HG03097 (cell line): ENCODE data around the gene TMEM255B.
"Not testable (repeated sequence)": the region's sequence is repeated elsewhere in the genome, so short reads cannot be mapped to it uniquely, and the experiment has no call there.

Experiments used
- ATAC-seq: cut with Tn5 transposase; IDR thresholded peaks from one replicate; pipeline ENCODE4 v1.9.1; 2021; ENCODE audit not compliant: unreplicated experiment, low FRiP score

TMEM255B gene

DNA sequence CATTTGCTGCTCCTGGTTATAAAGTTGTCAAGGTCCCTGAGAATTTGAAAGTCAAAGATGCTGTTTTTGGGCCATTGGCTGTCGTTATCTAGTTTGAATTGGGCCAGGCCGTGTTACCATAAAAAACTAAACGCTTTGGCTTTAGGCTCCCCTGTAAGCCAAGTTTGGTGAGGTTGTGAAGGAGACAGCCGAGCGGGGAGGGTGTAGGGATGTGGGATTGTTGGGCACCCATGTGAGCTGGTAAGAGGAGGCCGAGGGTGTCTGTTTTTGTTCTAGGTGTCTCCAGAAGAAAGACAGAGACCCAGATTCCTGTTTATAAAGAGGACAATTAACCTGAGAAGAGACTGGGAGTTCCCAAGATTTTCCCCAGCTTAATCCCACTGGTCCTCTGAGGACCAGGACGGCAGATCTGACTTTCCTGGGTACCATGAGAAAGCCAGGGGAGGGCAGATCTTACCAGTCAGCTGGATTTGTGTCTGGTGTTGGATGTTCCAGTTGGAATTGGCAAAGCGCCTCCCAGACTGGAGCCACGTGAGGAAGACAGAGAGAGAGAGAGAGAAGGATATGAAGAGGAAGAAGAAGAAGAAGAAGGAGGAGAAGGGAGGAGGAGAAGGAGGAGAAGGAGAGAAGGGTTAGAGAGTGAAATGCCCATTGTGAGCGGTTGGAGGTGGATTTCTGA lies 25.1 kb downstream of the TMEM255B start:
- no peak for ATAC-seq

DNA sequence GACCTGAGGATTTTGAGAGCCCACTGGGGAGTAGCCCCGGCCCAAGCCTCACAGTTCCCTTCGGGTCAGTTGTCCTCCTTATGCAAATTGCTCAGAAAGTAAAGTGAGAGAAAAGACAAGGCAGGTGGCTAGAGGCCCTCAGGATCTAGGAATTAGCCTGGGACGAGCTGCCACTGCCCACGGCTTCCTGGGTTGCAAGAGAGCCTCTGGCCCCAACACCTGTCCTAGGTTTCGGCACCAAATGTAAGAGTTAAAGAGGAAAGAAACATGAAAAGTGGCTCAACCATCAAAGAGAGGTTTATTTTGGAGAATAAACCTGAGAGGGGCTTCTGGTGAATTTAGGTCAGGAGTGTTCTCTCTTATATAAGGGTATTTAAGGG lies 25.6 kb downstream of the TMEM255B start:
- no peak for ATAC-seq

DNA sequence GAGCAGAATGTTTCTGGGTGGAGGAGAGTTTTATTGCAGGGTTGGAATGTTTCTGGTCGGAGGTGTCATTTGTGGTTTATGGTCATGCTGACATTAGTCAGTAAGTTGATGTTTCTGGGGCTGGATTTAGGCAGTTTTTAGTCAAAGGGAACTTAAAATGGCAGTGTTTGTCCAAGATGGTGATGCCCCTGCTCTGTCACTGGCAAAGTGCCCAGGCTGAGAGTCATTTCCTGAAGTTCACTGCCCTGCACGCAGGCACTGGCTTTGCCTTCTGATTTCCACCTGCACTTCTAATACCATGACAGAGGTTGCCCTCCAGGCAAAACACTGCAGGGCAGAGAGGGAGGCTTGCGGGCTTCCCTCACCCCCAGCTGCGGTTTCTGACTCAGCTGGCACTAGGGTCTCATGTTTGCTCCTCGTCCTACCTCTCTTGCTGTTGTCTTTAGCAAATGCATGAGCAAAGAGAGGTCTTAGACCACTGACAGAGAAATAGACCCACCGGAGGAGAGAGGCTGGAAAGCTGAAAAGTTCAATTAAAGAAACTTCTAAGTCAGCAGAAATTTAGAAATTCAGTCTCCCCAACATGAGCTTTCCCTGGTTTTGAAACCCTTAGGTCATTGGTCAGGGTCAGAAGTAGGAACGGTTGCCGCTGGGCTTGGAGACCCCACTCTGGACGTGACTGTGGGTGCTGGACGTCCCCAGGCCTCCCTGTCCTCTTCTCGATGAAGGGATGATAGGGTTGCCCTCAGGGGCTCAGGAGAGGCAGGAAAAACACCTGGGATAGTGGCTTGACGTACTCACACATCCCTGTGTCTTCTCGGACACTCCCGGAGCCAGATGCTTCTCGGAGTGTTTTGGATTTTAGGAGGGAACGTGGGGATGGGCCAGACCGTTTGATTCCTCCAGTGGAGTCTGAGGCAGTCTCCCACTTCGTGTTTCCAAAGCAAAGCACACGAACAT lies 26.3 kb downstream of the TMEM255B start:
- no peak for ATAC-seq

DNA sequence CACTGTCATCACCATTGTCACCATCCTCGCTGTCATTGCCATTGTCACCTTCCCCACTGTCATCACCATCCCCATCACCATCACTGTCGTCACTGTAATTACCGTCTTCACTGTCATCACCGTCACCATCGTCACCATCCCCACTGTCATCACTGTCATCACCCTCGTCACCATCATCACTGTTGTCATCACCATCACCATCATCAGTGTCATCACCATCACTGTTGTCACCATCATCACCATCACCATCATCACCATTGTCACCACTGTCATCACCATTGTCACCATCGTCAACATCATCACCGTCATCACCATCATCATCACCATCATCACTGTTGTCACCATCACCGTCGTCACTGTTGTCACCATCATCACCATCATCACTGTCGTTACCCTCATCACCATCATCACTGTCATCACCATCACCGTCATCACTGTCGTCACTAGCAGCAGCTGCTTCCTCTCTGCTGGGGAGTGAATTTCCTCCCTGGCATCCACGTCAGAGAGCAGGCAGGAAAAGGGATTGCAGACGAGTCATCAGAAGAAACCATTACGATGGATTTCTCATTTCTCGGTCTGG lies 27.3 kb downstream of the TMEM255B start:
- no peak for ATAC-seq

DNA sequence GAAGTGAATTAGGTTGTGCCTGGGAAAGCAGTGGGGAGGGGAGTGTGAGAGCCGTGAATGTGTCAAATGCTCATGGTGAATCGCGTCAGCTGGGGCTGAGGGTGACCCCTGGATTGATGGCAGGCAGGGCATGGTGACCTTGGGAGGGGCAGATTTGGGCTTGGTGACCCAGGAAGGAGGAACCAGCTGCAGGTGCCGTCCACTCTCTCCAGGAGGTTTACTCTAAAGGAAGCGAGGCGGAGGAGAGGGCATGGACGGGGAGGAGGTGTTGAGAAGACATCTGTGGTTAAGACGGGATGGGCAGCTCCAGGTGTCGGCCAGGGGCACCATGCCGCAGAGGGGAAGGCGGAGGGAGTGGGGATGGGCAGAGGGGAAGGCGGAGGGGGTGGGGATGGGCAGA lies 28.7 kb downstream of the TMEM255B start:
- ATAC-seq = no peak

DNA sequence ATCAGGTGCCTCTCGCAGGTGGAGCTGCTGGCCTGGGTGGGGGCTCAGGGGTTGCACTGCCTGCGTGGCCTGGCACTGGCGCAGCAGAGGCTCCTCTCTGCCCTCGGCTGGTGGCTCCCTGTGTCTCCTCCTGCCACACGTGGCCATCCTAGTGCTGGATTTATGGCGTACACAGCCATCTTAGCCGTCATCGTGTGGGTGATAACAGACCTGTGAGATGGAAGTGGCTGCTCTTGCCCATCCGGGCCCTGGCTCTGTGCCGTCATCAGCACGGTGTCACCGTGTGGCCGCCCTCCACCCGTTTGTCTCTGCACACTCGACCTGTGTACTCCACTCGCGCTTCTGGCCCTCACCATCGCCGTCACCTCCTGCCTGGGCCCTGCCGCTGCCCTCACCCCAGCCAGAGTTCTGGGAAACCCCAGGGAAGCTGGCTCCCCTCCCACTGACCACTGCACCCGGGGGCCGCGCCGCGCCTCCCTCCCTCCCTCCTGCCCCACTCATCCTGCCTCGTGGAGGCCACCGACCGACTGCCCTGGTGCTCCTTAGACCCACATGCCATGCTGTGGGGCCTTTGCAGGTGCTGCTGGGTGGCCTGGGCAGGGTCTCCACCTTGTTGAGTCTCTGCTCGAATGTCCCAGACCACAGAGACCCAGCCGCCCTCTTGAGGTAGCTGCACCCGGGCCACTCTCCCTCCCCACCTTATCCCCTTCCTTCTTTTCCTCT lies 29.5 kb downstream of the TMEM255B start:
- no peak for ATAC-seq

DNA sequence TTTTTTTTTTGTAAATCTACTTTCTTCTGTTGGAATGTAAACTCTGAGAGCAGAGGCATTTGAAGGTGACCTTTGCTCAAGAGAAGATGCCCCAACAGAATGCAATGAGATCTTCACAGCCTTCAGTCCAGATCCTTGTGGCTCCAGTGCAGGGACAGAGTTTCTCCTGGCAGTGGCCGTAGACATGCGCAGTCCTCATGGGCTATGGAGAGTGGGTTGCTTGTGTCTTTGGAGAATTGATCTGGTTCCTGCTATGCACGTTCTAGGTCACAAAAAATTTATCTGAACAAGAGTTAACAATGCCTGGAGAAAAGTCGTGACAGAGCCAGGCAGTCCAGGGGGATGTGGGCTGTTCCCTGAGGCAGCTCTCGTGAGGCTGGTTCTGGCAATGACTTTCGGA lies 30.1 kb downstream of the TMEM255B start:
- no peak for ATAC-seq

DNA sequence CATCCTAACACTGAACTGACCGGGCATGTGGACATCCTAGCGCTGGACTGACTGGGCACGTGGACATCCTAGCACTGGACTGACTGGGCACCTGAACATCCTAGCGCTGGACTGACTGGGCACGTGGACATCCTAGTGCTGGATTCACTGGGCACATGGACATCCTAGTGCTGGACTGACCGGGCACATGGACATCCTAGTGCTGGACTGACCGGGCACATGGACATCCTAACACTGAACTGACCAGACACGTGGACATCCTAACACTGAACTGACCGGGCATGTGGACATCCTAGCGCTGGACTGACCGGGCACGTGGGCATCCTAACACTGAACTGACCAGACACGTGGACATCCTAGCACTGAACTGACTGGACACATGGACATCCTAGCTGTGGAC lies 30.9 kb downstream of the TMEM255B start:
- not testable (repeated sequence) for ATAC-seq

DNA sequence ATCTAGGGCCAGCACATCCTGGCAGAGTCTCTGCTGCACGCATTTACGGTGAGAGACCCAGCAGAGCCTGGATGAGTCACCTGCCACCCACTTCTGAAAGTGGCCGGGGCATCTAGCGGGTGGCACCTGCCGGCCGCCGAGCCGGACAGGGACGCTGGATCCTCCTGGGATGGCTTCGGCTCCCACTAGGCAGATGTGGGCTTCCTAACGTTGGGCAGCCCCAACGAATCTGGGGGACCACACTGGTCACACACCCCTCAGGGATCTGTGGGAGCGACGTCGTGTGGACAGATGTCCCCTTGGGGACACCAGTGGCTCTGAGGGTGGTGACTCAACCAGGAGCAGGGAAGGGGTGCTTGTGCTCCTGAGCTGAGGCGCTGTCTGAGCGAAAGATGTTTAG lies 32.2 kb downstream of the TMEM255B start:
- no peak for ATAC-seq

DNA sequence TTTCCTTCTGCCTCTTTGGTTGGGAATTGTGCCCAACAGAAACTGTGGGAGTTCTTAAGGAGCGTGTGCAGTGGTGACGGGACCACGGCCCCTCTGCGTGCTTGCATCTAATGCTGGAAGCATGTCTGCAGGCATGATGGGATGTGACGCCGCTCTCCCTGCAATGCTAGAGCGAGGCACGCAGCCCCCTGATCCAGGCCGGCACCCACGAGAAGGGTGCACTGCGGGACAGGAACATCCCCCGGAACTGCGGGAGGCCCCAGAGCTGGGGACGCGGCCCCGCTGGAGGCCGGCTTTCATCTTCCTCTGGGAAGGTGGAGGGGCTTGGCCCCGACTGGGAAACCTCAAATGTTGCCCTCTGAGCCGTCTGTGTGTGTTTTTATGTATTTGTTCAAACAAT lies 32.7 kb downstream of the TMEM255B start:
- no peak for ATAC-seq

DNA sequence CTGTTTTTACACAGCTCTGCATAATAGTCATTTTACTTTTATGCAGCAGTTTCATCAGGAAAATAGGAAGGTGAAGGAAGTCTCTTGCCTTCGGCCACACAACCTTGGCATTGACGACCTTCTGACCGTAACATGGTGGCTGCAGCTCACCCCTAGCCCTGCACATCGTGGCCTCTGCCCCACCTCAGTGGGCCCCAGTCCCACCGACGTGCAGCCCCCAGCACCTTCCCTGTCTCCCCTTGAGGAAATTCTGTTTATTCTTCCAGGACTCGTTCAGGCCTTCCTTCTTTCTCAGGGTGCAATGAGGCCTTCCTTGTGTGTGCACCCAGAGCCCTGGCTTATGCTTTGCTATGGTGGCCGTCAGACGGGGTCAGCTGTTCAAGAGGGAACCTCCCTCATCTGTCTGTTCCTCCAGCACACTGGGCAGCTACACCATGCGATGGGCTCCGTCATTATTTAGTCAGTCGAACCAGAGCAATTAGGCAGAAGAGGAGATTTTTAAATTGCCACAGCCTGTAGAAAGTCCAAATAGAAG lies 33.3 kb downstream of the TMEM255B start:
- ATAC-seq = no peak

DNA sequence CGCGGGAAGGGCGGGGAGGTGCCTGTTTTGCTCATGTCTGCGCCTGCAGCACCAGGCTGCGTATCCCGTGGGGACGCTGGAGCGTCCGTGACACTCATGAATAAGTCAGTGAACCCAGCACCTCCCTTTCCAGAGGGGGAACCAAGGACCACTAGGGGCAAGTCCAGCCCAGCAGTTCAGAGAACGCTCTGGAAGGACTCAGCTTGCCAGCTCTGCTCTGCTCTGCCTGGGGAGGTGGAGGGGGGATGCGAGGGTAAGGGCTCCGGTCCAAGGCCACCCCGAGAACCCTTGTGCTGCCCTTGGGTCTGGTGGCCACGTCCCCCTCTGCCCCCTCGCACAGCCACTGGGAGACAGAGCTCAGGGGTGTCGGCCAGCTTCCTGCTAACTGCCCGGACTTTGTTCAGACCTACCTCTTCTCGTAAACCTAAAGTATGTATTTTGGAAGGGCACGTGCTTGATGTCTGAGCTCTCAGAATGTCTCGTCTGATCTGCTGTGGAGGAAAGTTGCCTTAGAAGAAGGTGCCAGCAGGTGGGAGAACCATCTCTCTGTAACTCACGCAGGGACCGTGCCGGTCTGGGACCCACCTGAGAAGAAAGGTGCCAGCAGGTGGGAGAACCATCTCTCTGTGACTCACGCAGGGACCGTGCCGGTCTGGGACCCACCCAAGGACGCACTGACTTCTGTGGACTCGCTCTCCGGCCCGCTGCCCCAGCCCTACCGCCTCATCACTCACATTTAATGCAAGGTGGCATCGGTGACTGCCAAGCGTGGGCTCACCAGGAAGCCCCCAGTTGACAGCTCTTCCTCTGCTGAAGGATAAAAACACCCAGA lies 34.1 kb downstream of the TMEM255B start:
- no peak for ATAC-seq

DNA sequence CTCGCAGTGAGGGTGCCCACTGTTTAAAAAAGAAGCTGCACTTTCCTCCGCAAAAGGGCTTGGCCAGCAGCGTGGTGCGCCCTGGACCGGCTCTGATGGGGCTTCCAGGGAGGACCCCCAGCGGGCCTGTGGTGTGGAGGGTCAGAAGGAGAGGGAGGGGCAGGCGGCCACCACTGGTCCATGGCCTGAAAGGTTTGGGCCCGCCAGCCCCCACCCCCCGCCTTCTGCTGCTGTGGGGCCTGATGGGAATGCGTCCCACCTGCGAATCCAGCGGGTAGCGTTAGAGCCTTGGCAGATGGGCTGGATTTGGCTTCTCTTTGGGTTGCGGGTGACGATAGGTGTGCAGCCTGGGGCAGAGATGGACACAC lies 34.7 kb downstream of the TMEM255B start:
- ATAC-seq = no peak

DNA sequence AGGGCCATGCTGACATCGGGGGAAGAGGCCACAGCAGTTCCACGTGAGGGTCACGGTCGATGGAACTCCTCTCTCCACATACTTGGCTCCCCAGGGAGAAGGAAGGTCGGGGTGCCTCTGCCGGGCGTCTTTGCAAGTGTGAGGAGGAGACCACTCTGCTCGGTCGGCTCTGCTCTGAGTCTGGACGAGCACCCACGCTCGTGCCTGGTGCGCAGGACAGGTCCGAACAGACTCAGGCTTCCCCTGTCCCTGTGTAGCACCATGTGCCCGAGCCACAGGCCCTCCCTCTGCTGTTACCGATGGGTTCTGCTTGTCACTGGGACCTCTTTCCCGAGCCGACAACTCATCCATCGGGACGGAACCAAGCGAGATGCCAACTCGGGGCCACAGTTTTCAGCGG lies 35.1 kb downstream of the TMEM255B start:
- no peak for ATAC-seq

DNA sequence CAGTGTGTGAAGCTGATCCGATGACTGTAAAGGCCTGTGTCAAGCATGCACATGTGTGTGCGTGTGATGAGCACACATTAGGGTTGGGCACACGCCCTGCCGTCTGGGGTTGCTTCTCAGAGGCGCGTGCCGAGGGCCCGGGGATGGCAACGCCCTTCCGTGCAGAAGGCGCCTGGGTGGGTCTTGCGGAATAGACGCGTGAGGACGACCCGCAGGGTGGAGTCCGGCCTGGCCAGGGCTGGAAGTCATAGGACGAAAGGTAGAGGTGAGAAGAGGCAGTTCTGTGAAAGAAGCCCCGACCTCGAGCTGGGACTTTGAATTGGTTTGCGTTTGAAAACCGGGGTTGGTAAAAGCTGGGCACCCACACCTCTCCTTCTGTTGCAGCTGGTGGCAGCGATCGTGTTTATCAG lies 35.7 kb downstream of the TMEM255B start:
- no peak for ATAC-seq

DNA sequence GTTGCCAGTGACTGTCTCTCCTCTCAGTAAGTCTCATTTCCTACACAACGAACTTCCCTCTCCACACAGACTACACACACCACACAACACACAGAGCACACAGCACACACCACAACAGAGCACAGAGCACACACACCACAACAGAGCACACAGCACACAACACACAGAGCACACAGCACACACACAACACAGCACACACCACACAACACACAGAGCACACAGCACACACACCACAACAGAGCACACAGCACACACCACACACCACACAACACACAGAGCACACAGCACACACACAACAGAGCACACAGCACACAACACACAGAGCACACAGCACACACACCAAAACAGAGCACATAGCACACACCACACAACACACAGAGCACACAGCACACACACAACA lies 36.3 kb downstream of the TMEM255B start:
- ATAC-seq = not testable (repeated sequence)

DNA sequence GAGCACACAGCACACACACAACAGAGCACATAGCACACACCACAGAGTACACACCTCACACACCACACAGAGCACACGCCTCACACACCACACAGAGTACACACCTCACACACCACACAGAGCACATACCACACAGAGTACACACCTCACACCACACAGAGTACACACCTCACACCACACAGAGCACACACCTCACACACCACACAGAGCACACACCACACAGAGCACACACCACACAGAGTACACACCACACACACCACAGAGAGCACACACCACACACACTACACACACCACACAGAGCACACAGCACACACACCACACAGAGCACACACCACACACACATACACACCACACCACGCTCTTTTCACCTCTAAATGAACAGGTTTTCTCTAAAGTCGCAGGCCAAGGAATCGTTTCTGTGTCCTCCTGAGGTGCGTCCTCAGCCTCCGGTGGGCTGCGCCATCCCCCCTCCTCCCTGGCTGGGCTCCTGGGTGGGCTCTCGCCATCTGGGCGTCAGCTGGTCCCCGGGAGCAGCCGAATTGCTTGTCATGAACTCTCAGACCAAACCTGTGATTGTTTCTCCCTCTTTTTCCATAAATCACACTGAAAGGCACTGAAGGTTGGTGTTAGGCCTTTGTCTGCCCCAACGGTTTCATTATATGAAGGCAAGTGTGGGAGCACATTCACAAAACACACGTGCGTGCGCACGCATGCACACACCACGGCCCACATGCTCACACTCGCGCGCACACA lies 37.4 kb downstream of the TMEM255B start:
- ATAC-seq = no peak

DNA sequence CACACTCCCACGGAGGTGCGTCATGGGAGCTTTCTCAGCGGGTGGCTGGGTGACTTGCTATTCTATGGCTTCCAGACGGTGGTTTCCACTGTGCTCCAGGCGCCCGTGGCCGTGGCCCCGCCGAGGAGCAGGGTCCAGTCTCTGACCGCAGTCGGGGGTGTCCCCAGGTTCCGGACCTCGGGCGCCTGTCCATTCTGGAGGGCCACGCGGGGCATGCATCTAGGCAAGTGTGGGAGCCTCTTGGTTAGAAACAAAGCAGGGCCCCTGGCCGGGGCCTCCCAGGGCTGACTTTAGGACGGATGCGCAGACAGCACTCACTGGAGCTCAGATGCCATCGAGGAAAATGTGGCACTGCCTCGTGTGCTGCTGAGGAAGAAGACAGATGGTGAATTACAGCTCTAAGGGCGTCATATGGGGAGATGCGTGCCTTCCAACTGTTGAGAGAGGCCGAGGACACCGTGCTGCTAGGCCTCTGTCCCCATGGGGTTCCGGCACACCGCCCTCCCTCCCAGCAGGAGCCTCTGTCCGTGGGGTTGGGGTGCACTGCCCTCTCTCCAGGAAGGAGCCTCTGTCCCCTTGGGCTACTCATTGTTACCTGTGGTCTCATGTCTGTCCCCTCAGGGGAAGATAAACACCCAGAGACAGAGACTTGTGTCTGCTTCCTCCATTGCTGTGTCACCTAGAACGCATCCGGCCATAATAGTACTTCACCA lies 38.1 kb downstream of the TMEM255B start:
- no peak for ATAC-seq
